Neural cell (in vitro differentiated cells): ENCODE data around the gene MAEA. TPM values are rescaled to one million over a fixed set of nuclear protein-coding genes. Genes with fewer than 3 reads are reported as not detected.

ENCODE experiments used
- H2AFZ ChIP-seq: fragments of 200-600, 300-800 bp; sonication (generic), shearing (Covaris generic); 2 replicates; pipeline ENCODE4 v1.6.0; 2014; ENCODE audit warnings: low read depth, mild to moderate bottlenecking, antibody characterized with exemption, low read length, moderate library complexity
- H3F3A ChIP-seq: fragments of 200-600 bp; shearing (Covaris generic); 2 replicates; pipeline ENCODE4 v1.6.1; 2016; ENCODE audit warnings: mild to moderate bottlenecking, moderate library complexity, mixed read lengths, antibody characterized with exemption, low read length; ENCODE audit not compliant: insufficient read depth, poor library complexity, severe bottlenecking
- H3K27ac ChIP-seq: fragments of 200-600, 300-800 bp; sonication (generic), shearing (Covaris generic); 2 replicates; pipeline ENCODE4 v1.5.1; 2014; ENCODE audit warnings: mild to moderate bottlenecking, low read length, moderate library complexity
- H3K27me3 ChIP-seq: fragments of 300-800, 200-600 bp; sonication (generic), shearing (Covaris generic); 2 replicates; pipeline ENCODE4 v1.6.0; 2014; ENCODE audit warnings: mild to moderate bottlenecking, low read depth, low read length, moderate library complexity; ENCODE audit not compliant: insufficient read depth
- H3K36me3 ChIP-seq: fragments of 300-800, 200-600 bp; sonication (generic), shearing (Covaris generic); 2 replicates; pipeline ENCODE4 v1.5.1; 2014; ENCODE audit warnings: mild to moderate bottlenecking, antibody characterized with exemption, low read length, moderate library complexity; ENCODE audit not compliant: insufficient read depth
- H3K4me2 ChIP-seq: fragments of 300-800, 200-600 bp; sonication (generic), shearing (Covaris generic); 2 replicates; pipeline ENCODE4 v1.6.0; 2014; ENCODE audit warnings: mild to moderate bottlenecking, low read length
- H3K4me3 ChIP-seq: fragments of 300-800, 200-600 bp; sonication (generic), shearing (Covaris generic); 2 replicates; pipeline ENCODE4 v1.5.1; 2014; ENCODE audit warnings: mild to moderate bottlenecking, low read length, moderate library complexity
- H3K79me2 ChIP-seq: fragments of 200-600 bp; shearing (Covaris generic); replicated peaks from 2 replicates; pipeline ENCODE4 v1.6.0; 2014; ENCODE audit warnings: mild to moderate bottlenecking, low read length, moderate library complexity; ENCODE audit not compliant: insufficient read depth
- H3K9ac ChIP-seq: fragments of 300-800, 200-600 bp; sonication (generic), shearing (Covaris generic); 2 replicates; pipeline ENCODE4 v1.6.1; 2016; ENCODE audit warnings: mild to moderate bottlenecking, low read length, mixed read lengths
- H3K9me2 ChIP-seq: fragments of 200-600 bp; shearing (Covaris generic); 2 replicates; pipeline ENCODE4 v1.6.1; 2016; ENCODE audit warnings: mild to moderate bottlenecking, low read length, mixed read lengths; ENCODE audit not compliant: insufficient read depth
- H3K9me3 ChIP-seq: fragments of 200-600, 300-800 bp; sonication (generic), shearing (Covaris generic); 2 replicates; pipeline ENCODE4 v1.6.1; 2016; ENCODE audit warnings: mild to moderate bottlenecking, mixed run types, low read length, moderate library complexity, mixed read lengths
- H4K20me1 ChIP-seq: fragments of 200-600 bp; shearing (Covaris generic); 2 replicates; pipeline ENCODE4 v1.6.1; 2016; ENCODE audit warnings: mild to moderate bottlenecking, mixed run types; ENCODE audit not compliant: insufficient read depth
- CTCF ChIP-seq: fragments of 450-650 bp; IDR thresholded peaks from 2 replicates; pipeline ENCODE4 v1.5.1; 2014; ENCODE audit warnings: antibody characterized with exemption, mild to moderate bottlenecking, moderate library complexity; ENCODE audit not compliant: poor library complexity, severe bottlenecking
- EP300 ChIP-seq: fragments of 450-650 bp; conservative IDR thresholded peaks from 2 replicates; pipeline ENCODE4 v1.6.1; 2014; ENCODE audit warnings: antibody characterized with exemption, mild to moderate bottlenecking, moderate library complexity; ENCODE audit not compliant: poor library complexity, severe bottlenecking
- EZH2 ChIP-seq: fragments of 200-600, 300-800 bp; shearing (Covaris generic), sonication (generic); IDR thresholded peaks from 2 replicates; pipeline ENCODE4 v1.6.1; 2014; ENCODE audit warnings: antibody characterized with exemption, low read length, borderline replicate concordance, mild to moderate bottlenecking; ENCODE audit not compliant: insufficient read depth, poor library complexity, severe bottlenecking
- MXI1 ChIP-seq: fragments of 450-650 bp; conservative IDR thresholded peaks from 2 replicates; pipeline ENCODE4 v1.6.1; 2014; ENCODE audit warnings: antibody characterized with exemption, mild to moderate bottlenecking; ENCODE audit not compliant: poor library complexity, severe bottlenecking
- POLR2AphosphoS5 ChIP-seq: IDR thresholded peaks from 2 replicates; pipeline ENCODE4 v1.6.1; 2012
- RAD21 ChIP-seq: fragments of 450-650 bp; conservative IDR thresholded peaks from 2 replicates; pipeline ENCODE4 v1.6.1; 2014; ENCODE audit warnings: antibody characterized with exemption, mild to moderate bottlenecking, moderate library complexity
- REST ChIP-seq: IDR thresholded peaks from 2 replicates; pipeline ENCODE4 v1.6.1; 2012; ENCODE audit warnings: borderline replicate concordance
- SMC3 ChIP-seq: fragments of 450-650 bp; conservative IDR thresholded peaks from 2 replicates; pipeline ENCODE4 v1.6.1; 2014; ENCODE audit warnings: antibody characterized with exemption, mild to moderate bottlenecking, moderate library complexity; ENCODE audit not compliant: poor library complexity
- TAF1 ChIP-seq: IDR thresholded peaks from 2 replicates; pipeline ENCODE4 v1.6.1; 2012; ENCODE audit warnings: low read depth
- polyA plus RNA-seq: library from polyadenylated mRNA; depleted of rRNA; stranded (reverse); fragments of >200 nt; gene quantifications from 2 replicates; pipeline ENCODE4 v1.2.3, GENCODE V29; 2014

Gene MAEA
- polyA plus RNA-seq, 1 donor from 2014 or later, result 106 TPM

- Histone ChIP-seq H3K9me2 (no peaks in the 10 kb centered on the region), H3K4me2 (no peak overlapping the region), H3F3A (no peaks in the 10 kb centered on the region), H3K79me2 (no peaks in the 10 kb centered on the region), H3K27me3 (no peaks in the 10 kb centered on the region), H3K4me3 (no peak overlapping the region), H3K9ac (no peak overlapping the region), H3K9me3 (no peaks in the 10 kb centered on the region), H3K36me3 (no peaks in the 10 kb centered on the region), H2AFZ (no peak overlapping the region), H4K20me1 (no peaks in the 10 kb centered on the region), H3K27ac (no peak overlapping the region)
- no peak for TF ChIP-seq POLR2AphosphoS5
- no peak for TF ChIP-seq SMC3
Measured at GRCh38 chr4:1260418-1261106, 29.1 kb upstream of the MAEA start.

GRCh38 chr4:1261107-1261928, 28.4 kb upstream of the MAEA start:
- Histone ChIP-seq H3K4me3 (no peak overlapping the region), H2AFZ (no peak overlapping the region), H3K79me2 (no peaks in the 10 kb centered on the region), H4K20me1 (no peaks in the 10 kb centered on the region), H3K27me3 (no peaks in the 10 kb centered on the region), H3K36me3 (no peaks in the 10 kb centered on the region), H3K9me2 (no peaks in the 10 kb centered on the region), H3K9me3 (no peaks in the 10 kb centered on the region), H3K4me2 (no peak overlapping the region), H3F3A (no peaks in the 10 kb centered on the region), H3K27ac (no peak overlapping the region), H3K9ac (no peak overlapping the region)
- no peak for TF ChIP-seq SMC3
- TF ChIP-seq EP300, result no peak
- no peak for TF ChIP-seq TAF1
- TF ChIP-seq MXI1, result no peak
- TF ChIP-seq EZH2, result no peak
- no peak for TF ChIP-seq RAD21
- no peak for TF ChIP-seq CTCF
- no peak for TF ChIP-seq REST
- TF ChIP-seq POLR2AphosphoS5, result no peak
